H1 (cell line): Measurements from ENCODE around the gene MAML3.

Experiments used
- ATF3 ChIP-seq: IDR thresholded peaks from 2 replicates; pipeline ENCODE4 v1.6.1; 2011; ENCODE audit warnings: low read depth, mild to moderate bottlenecking, low read length; ENCODE audit not compliant: insufficient read depth
- CREB1 ChIP-seq: IDR thresholded peaks from 2 replicates; pipeline ENCODE4 v1.6.1; 2012; ENCODE audit warnings: inconsistent platforms
- EP300 ChIP-seq, 2 experiments: IDR thresholded peaks; 1 replicate in 1 of 2; 2 replicates in 1 of 2; pipeline ENCODE4 v1.6.1; 2011 to 2012; ENCODE audit warnings: low read depth in 2 of 2, low read length in 2 of 2, mild to moderate bottlenecking in 2 of 2, borderline replicate concordance in 1 of 2, inconsistent platforms in 1 of 2, moderate library complexity in 1 of 2
- EZH2 ChIP-seq: fragments of 200-600 bp; sonication (generic); IDR thresholded peaks from 2 replicates; pipeline ENCODE4 v1.7.1; 2012; ENCODE audit warnings: low read depth, mild to moderate bottlenecking, moderate library complexity, low read length, inconsistent platforms; ENCODE audit not compliant: severe bottlenecking
- JUND ChIP-seq: IDR thresholded peaks from 2 replicates; pipeline ENCODE4 v1.6.1; 2011; ENCODE audit warnings: mild to moderate bottlenecking, improper control_type of control experiment, low read length
- POLR2A ChIP-seq, 2 experiments: IDR thresholded peaks; 1 replicate in 1 of 2; 2 replicates in 1 of 2; pipeline ENCODE4 v1.6.1; 2011; ENCODE audit warnings: low read depth in 2 of 2, low read length in 2 of 2, mild to moderate bottlenecking in 2 of 2; ENCODE audit errors: control extremely low read depth in 1 of 2
- SP4 ChIP-seq: IDR thresholded peaks from 2 replicates; pipeline ENCODE4 v1.6.1; 2012; ENCODE audit warnings: low read length, inconsistent platforms
- YY1 ChIP-seq: IDR thresholded peaks from 2 replicates; pipeline ENCODE4 v1.6.1; 2011; ENCODE audit warnings: low read depth, mild to moderate bottlenecking, low read length
- ZNF274 ChIP-seq: IDR thresholded peaks from 2 replicates; pipeline ENCODE4 v1.7.0; 2012; ENCODE audit warnings: low read length, borderline replicate concordance; ENCODE audit errors: extremely low read depth
- TF ChIP-seq, protein P1 (sequence below), 3 experiments: IDR thresholded peaks; 1 replicate in 2 of 3; 2 replicates in 1 of 3; pipeline versions ENCODE4 v1.5.1 to v1.6.1; 2011; ENCODE audit warnings: low read length in 3 of 3, mild to moderate bottlenecking in 3 of 3, inconsistent platforms in 2 of 3, low read depth in 1 of 3, moderate library complexity in 1 of 3; ENCODE audit not compliant: insufficient read depth in 1 of 3; ENCODE audit errors: control extremely low read depth in 1 of 3

GRCh38 chr4:139875411-139875825 is 278.6 kb downstream of the MAML3 start:
- TF ChIP-seq, protein P1, sequence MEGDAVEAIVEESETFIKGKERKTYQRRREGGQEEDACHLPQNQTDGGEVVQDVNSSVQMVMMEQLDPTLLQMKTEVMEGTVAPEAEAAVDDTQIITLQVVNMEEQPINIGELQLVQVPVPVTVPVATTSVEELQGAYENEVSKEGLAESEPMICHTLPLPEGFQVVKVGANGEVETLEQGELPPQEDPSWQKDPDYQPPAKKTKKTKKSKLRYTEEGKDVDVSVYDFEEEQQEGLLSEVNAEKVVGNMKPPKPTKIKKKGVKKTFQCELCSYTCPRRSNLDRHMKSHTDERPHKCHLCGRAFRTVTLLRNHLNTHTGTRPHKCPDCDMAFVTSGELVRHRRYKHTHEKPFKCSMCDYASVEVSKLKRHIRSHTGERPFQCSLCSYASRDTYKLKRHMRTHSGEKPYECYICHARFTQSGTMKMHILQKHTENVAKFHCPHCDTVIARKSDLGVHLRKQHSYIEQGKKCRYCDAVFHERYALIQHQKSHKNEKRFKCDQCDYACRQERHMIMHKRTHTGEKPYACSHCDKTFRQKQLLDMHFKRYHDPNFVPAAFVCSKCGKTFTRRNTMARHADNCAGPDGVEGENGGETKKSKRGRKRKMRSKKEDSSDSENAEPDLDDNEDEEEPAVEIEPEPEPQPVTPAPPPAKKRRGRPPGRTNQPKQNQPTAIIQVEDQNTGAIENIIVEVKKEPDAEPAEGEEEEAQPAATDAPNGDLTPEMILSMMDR (IDR thresholded peaks at IDR 0.05; ENCODE audit: control extremely low read depth in 1 of 3, insufficient read depth in 1 of 3, low read depth in 1 of 3, low read length in 3 of 3), result no peak
- TF ChIP-seq JUND, result no peak
- no peak for TF ChIP-seq POLR2A (IDR thresholded peaks at IDR 0.05; ENCODE audit: control extremely low read depth in 1 of 2, low read depth in 2 of 2, low read length in 2 of 2)
- no peak for TF ChIP-seq CREB1
- TF ChIP-seq ATF3, result no peak
- no peak for TF ChIP-seq ZNF274
- TF ChIP-seq SP4, result no peak
- no peak for TF ChIP-seq YY1
- no peak for TF ChIP-seq EZH2
- TF ChIP-seq EP300 (IDR thresholded peaks at IDR 0.05; ENCODE audit: borderline replicate concordance in 1 of 2, low read depth in 2 of 2, low read length in 2 of 2), result no peak; a peak in 1 of 3 replicates
